HepG2 (cell line): ENCODE results near the gene RNASE4. TPM values are rescaled to one million over a fixed set of nuclear protein-coding genes. Genes with fewer than 3 reads are reported as not detected.

ENCODE experiments used
- CC2D1A ChIP-seq: sonication (generic); formaldehyde crosslinking; IDR thresholded peaks from 2 replicates; pipeline ENCODE4 v1.8.1; 2023; ENCODE audit warnings: mild to moderate bottlenecking, missing genetic modification reagents
- CCDC6 ChIP-seq: sonication (generic); formaldehyde crosslinking; IDR thresholded peaks from 2 replicates; pipeline ENCODE4 v1.8.1; 2022; ENCODE audit warnings: mild to moderate bottlenecking, missing genetic modification reagents, moderate library complexity
- ELF3 ChIP-seq: IDR thresholded peaks from 2 replicates; pipeline ENCODE4 v1.6.1; 2016; ENCODE audit warnings: missing genetic modification reagents, missing compliant biosample characterization
- ESRRA ChIP-seq: sonication (generic); formaldehyde crosslinking; IDR thresholded peaks from 2 replicates; pipeline ENCODE4 v1.5.1; 2020; ENCODE audit warnings: mild to moderate bottlenecking, low read depth, missing genetic modification reagents
- IKZF4 ChIP-seq: sonication (generic); formaldehyde crosslinking; IDR thresholded peaks from 2 replicates; pipeline ENCODE4 v1.5.1; 2020; ENCODE audit warnings: borderline replicate concordance, mild to moderate bottlenecking, low read depth, missing genetic modification reagents; ENCODE audit errors: not compliant biosample characterization
- PAF1 ChIP-seq: IDR thresholded peaks from 2 replicates; pipeline ENCODE4 v1.6.1; 2016; ENCODE audit warnings: missing genetic modification reagents, missing compliant biosample characterization
- STAG1 ChIP-seq: sonication (generic); formaldehyde crosslinking; IDR thresholded peaks from 2 replicates; pipeline ENCODE4 v1.4.0; 2020; ENCODE audit warnings: missing genetic modification reagents
- STAT6 ChIP-seq: sonication (generic); formaldehyde crosslinking; IDR thresholded peaks from 2 replicates; pipeline ENCODE4 v1.4.0; 2020; ENCODE audit warnings: missing genetic modification reagents, mild to moderate bottlenecking, borderline replicate concordance
- ZFX ChIP-seq: sonication (generic); formaldehyde crosslinking; IDR thresholded peaks from 2 replicates; pipeline ENCODE4 v1.4.0; 2020; ENCODE audit warnings: mild to moderate bottlenecking, low read depth, missing genetic modification reagents, moderate library complexity
- ZNF331 ChIP-seq: sonication (generic); formaldehyde crosslinking; IDR thresholded peaks from 2 replicates; pipeline ENCODE4 v1.4.0; 2020; ENCODE audit warnings: missing genetic modification reagents
- ZNF33A ChIP-seq: sonication (generic); formaldehyde crosslinking; IDR thresholded peaks from 2 replicates; pipeline ENCODE4 v1.5.1; 2020; ENCODE audit warnings: missing genetic modification reagents, mild to moderate bottlenecking, moderate library complexity, borderline replicate concordance
- ZNF772 ChIP-seq: sonication (generic); formaldehyde crosslinking; IDR thresholded peaks from 2 replicates; pipeline ENCODE4 v1.5.0; 2020; ENCODE audit warnings: mild to moderate bottlenecking, missing genetic modification reagents
- polyA plus RNA-seq, 8 experiments: library from polyadenylated mRNA; depleted of rRNA in 3 of 8; stranded (reverse) in 7 of 8; unstranded in 1 of 8; fragments of >200 nt; fragmentation: Illumina TruSeq in 4 of 8; extraction: Trizol in 4 of 8; gene quantifications; 2 replicates each; pipeline versions ENCODE4 v1.2.1 to v1.2.3, GENCODE V29; 2011 to 2016; ENCODE audit warnings: low read depth in 4 of 8, missing spikeins in 1 of 8, mixed read lengths in 1 of 8; ENCODE audit not compliant: insufficient read depth in 1 of 8
- total RNA-seq, 5 experiments: library from RNA; depleted of rRNA; stranded (reverse); fragments of >200 nt; fragmentation: Illumina TruSeq; extraction: Trizol; gene quantifications; 2 replicates each; pipeline ENCODE4 v1.2.3, GENCODE V29; 2016; ENCODE audit warnings: low read depth in 1 of 5
- TF ChIP-seq, protein P1 (sequence below), 2 experiments: sonication (generic) in 1 of 2; formaldehyde crosslinking in 1 of 2; IDR thresholded peaks; 2 replicates each; pipeline versions ENCODE4 v1.6.1 to v1.9.0; 2014 to 2022; ENCODE audit warnings: antibody characterized with exemption in 1 of 2, borderline replicate concordance in 1 of 2, inconsistent platforms in 1 of 2, low read depth in 1 of 2, missing genetic modification reagents in 1 of 2
- TF ChIP-seq, protein P2 (sequence below): sonication (generic); formaldehyde crosslinking; IDR thresholded peaks from 2 replicates; pipeline ENCODE4 v1.4.0; 2020; ENCODE audit warnings: missing genetic modification reagents
- TF ChIP-seq, protein P3 (sequence below): IDR thresholded peaks from 2 replicates; pipeline ENCODE4 v1.6.1; 2016; ENCODE audit warnings: missing genetic modification reagents, missing compliant biosample characterization

The RNASE4 gene
- total and polyA plus RNA-seq, 2 of the 13 experiments (the other 11 are each of a cell fraction or from before 2014, with no cell fraction given) = 109 to 983 TPM

GRCh38 chr14:20690848-20691640, 6.7 kb downstream of the RNASE4 start (continued):
- TF ChIP-seq, protein P1, sequence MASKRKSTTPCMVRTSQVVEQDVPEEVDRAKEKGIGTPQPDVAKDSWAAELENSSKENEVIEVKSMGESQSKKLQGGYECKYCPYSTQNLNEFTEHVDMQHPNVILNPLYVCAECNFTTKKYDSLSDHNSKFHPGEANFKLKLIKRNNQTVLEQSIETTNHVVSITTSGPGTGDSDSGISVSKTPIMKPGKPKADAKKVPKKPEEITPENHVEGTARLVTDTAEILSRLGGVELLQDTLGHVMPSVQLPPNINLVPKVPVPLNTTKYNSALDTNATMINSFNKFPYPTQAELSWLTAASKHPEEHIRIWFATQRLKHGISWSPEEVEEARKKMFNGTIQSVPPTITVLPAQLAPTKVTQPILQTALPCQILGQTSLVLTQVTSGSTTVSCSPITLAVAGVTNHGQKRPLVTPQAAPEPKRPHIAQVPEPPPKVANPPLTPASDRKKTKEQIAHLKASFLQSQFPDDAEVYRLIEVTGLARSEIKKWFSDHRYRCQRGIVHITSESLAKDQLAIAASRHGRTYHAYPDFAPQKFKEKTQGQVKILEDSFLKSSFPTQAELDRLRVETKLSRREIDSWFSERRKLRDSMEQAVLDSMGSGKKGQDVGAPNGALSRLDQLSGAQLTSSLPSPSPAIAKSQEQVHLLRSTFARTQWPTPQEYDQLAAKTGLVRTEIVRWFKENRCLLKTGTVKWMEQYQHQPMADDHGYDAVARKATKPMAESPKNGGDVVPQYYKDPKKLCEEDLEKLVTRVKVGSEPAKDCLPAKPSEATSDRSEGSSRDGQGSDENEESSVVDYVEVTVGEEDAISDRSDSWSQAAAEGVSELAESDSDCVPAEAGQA (IDR thresholded peaks at IDR 0.05; ENCODE audit: low read depth) = no peak
- TF ChIP-seq, protein P1 (CRISPR knock-in tag; IDR thresholded peaks at IDR 0.05; ENCODE audit: borderline replicate concordance) = no peak
- TF ChIP-seq STAT6 = no peak
- TF ChIP-seq, protein P2, sequence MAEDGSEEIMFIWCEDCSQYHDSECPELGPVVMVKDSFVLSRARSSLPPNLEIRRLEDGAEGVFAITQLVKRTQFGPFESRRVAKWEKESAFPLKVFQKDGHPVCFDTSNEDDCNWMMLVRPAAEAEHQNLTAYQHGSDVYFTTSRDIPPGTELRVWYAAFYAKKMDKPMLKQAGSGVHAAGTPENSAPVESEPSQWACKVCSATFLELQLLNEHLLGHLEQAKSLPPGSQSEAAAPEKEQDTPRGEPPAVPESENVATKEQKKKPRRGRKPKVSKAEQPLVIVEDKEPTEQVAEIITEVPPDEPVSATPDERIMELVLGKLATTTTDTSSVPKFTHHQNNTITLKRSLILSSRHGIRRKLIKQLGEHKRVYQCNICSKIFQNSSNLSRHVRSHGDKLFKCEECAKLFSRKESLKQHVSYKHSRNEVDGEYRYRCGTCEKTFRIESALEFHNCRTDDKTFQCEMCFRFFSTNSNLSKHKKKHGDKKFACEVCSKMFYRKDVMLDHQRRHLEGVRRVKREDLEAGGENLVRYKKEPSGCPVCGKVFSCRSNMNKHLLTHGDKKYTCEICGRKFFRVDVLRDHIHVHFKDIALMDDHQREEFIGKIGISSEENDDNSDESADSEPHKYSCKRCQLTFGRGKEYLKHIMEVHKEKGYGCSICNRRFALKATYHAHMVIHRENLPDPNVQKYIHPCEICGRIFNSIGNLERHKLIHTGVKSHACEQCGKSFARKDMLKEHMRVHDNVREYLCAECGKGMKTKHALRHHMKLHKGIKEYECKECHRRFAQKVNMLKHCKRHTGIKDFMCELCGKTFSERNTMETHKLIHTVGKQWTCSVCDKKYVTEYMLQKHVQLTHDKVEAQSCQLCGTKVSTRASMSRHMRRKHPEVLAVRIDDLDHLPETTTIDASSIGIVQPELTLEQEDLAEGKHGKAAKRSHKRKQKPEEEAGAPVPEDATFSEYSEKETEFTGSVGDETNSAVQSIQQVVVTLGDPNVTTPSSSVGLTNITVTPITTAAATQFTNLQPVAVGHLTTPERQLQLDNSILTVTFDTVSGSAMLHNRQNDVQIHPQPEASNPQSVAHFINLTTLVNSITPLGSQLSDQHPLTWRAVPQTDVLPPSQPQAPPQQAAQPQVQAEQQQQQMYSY (CRISPR knock-in tag) = no peak
- TF ChIP-seq STAG1 = peak; percentile 89
- TF ChIP-seq CC2D1A = 0 out of 2 replicates have a peak, but pooled peaks have one; percentile 57
- TF ChIP-seq, protein P3, sequence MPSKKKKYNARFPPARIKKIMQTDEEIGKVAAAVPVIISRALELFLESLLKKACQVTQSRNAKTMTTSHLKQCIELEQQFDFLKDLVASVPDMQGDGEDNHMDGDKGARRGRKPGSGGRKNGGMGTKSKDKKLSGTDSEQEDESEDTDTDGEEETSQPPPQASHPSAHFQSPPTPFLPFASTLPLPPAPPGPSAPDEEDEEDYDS = peak; percentile 48; the same call in 1 of the 2 replicates
- TF ChIP-seq PAF1 (CRISPR knock-in tag) = peak; percentile 64; the same call in 1 of the 2 replicates
- TF ChIP-seq ZNF33A = 0 out of 2 replicates have a peak, but pooled peaks have one; percentile 5
- TF ChIP-seq ZFX (CRISPR knock-in tag) = no peak
- peak; percentile 70; the same call in 1 of the 2 replicates for TF ChIP-seq ZNF772 (CRISPR knock-in tag)
- TF ChIP-seq CCDC6 (CRISPR knock-in tag) = peak; percentile 48; the same call in 1 of the 2 replicates
- TF ChIP-seq ZNF331 = peak; percentile 56; the same call in 1 of the 2 replicates
- no peak for TF ChIP-seq IKZF4 (CRISPR knock-in tag)
- TF ChIP-seq ESRRA = no peak
- TF ChIP-seq ELF3 = peak; percentile 77
